Measurements from ENCODE around the gene RGS17. TPM values are rescaled to one million over a fixed set of nuclear protein-coding genes. Genes with fewer than 3 reads are reported as not detected.

Gene RGS17
- total RNA-seq, 1 experiment from 2014 or later, result 3.2 TPM

GRCh38 chr6:153062516-153062915, 68.6 kb downstream of the RGS17 start:
- Histone ChIP-seq H3K4ac (ENCODE audit: low read depth, low read length) (no peak overlapping the region), H3K4me2 (ENCODE audit: insufficient read depth, insufficient read length, low read length) (no peak overlapping the region), H3K27me3 (ENCODE audit: insufficient read depth, low read length) (no peaks in the 10 kb centered on the region), H2BK120ac (ENCODE audit: low read depth, low read length, poor library complexity, severe bottlenecking) (no peak overlapping the region), H3K79me1 (ENCODE audit: insufficient read depth, low read depth, low read length, poor library complexity, severe bottlenecking) (no peaks in the 10 kb centered on the region), H3K23ac (ENCODE audit: insufficient read length, low read depth, low read length) (no peak overlapping the region), H3K4me1 (ENCODE audit: insufficient read depth, low read length) (peaks cover 7% of the 10 kb centered on the region), H2AFZ (ENCODE audit: low read length) (no peak overlapping the region), H2BK5ac (ENCODE audit: insufficient read length, low read length) (no peak overlapping the region), H3K23me2 (ENCODE audit: insufficient read length, low read depth, low read length, poor library complexity, severe bottlenecking) (no peaks in the 10 kb centered on the region), H4K5ac (ENCODE audit: insufficient read length, low read depth, low read length) (no peak overlapping the region), H3K79me2 (ENCODE audit: insufficient read depth, low read length) (0 out of 2 replicates have a peak, but pooled peaks cover 3% of the 10 kb centered on the region), H3K14ac (ENCODE audit: insufficient read depth, low read length) (no peak overlapping the region), H3T11ph (ENCODE audit: low read length) (no peak overlapping the region), H2AK5ac (ENCODE audit: insufficient read length, low read length) (no peak overlapping the region), H2BK15ac (ENCODE audit: low read depth, low read length) (no peak overlapping the region), H4K20me1 (ENCODE audit: control insufficient read depth, insufficient read depth, insufficient read length) (no peaks in the 10 kb centered on the region), H3K18ac (ENCODE audit: insufficient read length, low read depth, low read length) (no peak overlapping the region), H3K9ac (ENCODE audit: extremely low read depth, insufficient read length, low read length) (no peak overlapping the region), H3K9me3 (ENCODE audit: control insufficient read depth, low read depth, low read length) (no peaks in the 10 kb centered on the region), H3K27ac (ENCODE audit: insufficient read length, low read depth, low read length) (no peak overlapping the region), H4K8ac (replicated peaks; ENCODE audit: insufficient read length, low read depth, low read length) (no peak overlapping the region), H2BK20ac (ENCODE audit: low read depth, low read length, poor library complexity, severe bottlenecking) (no peak overlapping the region), H2BK12ac (ENCODE audit: insufficient read length, low read depth, low read length) (no peak overlapping the region), H3K56ac (ENCODE audit: insufficient read length, low read depth, low read length) (no peak overlapping the region), H4K91ac (ENCODE audit: insufficient read length, low read depth, low read length) (no peak overlapping the region)
- DNase-seq, result no peak
- no peak overlapping the region for H3K27ac Mint-ChIP-seq
- H3K27me3 Mint-ChIP-seq (ENCODE audit: low read depth), result no peaks in the 10 kb centered on the region
- peaks cover 20 to 25% of the 10 kb centered on the region in 2 experiments for H3K9me3 Mint-ChIP-seq
- peaks cover 5 to 28% (median 15%) of the 10 kb centered on the region in 3 experiments for H3K36me3 Mint-ChIP-seq (ENCODE audit: insufficient read depth in 1 of 3, low read depth in 3 of 3)
- WGBS (ENCODE audit: extremely low coverage, insufficient read length, low lambda C conversion rate), result no CpG with 5 or more reads among the region's 2 CpGs
- no peak overlapping the region for H3K4me3 Mint-ChIP-seq
- TF ChIP-seq CTCF (conservative IDR thresholded peaks at IDR 0.05), result no peak
- H3K4me1 Mint-ChIP-seq, result peaks cover 17 to 23% of the 10 kb centered on the region in 2 experiments
